Fibroblast of mammary gland (primary cell): Measurements from ENCODE around the gene SBDS.

Experiments used
- DNase-seq: peaks from one replicate; pipeline ENCODE4 v3.0.0-alpha.2; 2010; ENCODE audit warnings: low read depth
- H3K4me3 ChIP-seq: 2 replicates; pipeline ENCODE4 v1.5.1; 2011; ENCODE audit warnings: low read depth, mild to moderate bottlenecking, low read length, moderate library complexity; ENCODE audit not compliant: control insufficient read depth
- TF ChIP-seq, protein P1 (sequence below): conservative IDR thresholded peaks from 2 replicates; pipeline ENCODE4 v1.5.1; 2011; ENCODE audit warnings: low read depth, low read length, inconsistent platforms; ENCODE audit not compliant: control insufficient read depth, insufficient read depth

SBDS gene

DNA sequence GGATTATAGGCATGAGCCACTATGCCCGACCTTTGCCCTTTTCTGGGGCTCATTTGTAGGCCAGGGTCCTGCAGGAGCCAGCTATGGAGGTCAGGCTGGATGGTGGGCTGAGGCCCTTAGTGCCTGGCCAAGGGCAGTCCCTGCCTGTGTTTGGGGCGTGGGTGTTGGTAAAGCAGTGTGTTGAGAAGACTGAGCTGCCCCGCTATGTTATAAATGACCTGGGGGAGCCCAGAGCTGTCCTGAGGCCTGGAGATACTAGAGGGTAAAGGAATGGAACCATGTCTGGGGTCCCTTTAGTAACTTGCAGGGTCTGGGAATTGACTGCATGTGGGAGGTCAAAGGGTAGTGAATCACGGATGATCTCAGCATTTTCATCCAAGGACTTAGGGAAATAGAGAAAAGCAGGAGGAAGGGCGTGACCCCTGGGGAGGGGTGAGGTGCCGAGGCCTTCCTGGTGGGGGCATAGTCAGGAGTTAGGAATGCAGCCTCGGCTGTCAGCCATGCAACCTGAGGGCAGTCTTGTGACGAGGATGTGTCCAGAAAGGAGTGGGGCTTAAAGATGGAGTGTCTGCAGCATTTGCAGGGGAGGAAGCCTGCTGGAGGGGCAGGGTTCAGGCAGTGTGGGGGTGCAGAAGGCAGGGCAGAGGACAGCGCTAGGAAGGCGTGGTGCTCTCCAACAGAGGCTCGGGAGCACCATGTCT is 42.9 kb downstream of the SBDS start:
- no peak overlapping the region for H3K4me3 ChIP-seq
- TF ChIP-seq, protein P1, sequence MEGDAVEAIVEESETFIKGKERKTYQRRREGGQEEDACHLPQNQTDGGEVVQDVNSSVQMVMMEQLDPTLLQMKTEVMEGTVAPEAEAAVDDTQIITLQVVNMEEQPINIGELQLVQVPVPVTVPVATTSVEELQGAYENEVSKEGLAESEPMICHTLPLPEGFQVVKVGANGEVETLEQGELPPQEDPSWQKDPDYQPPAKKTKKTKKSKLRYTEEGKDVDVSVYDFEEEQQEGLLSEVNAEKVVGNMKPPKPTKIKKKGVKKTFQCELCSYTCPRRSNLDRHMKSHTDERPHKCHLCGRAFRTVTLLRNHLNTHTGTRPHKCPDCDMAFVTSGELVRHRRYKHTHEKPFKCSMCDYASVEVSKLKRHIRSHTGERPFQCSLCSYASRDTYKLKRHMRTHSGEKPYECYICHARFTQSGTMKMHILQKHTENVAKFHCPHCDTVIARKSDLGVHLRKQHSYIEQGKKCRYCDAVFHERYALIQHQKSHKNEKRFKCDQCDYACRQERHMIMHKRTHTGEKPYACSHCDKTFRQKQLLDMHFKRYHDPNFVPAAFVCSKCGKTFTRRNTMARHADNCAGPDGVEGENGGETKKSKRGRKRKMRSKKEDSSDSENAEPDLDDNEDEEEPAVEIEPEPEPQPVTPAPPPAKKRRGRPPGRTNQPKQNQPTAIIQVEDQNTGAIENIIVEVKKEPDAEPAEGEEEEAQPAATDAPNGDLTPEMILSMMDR = no peak
- DNase-seq = peak; percentile 83

GRCh38 chr7:66950763-66951162 is 44.6 kb downstream of the SBDS start:
- TF ChIP-seq, protein P1 = peak; percentile 12
- H3K4me3 ChIP-seq = no peak overlapping the region
- peak; percentile 81 for DNase-seq

- TF ChIP-seq, protein P1 = no peak
- H3K4me3 ChIP-seq = no peak overlapping the region
- peak; percentile 12 for DNase-seq
These were observed 45.1 kb downstream of the SBDS start for GRCh38 chr7:66950311-66950710.

DNA sequence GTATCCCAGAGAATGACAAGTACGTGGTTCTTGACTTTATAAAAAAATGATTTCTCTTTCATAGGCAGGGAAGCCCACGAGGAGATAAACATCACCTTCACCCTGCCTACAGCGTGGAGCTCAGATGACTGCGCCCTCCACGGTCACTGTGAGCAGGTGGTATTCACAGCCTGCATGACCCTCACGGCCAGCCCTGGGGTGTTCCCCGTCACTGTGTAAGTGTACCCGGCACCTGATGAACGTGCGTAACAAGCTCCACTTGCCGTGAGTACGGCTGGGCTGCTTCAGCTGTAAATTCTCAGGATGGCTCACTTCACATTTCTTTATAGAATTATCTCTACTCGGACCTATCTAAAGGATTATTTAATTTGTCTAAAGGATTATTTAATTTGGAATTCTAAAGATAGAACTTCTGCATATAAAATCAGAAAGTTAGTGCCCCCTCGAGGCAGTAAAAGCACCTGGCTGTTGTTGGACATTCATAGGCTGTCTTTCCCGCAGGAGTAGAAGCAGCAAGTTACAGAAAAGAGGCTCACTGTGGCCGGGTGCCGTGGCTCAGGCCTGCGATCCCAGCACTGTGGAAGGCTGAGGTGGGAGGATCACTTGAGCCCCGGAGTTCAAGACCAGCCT is 46.8 kb downstream of the SBDS start:
- TF ChIP-seq, protein P1 = no peak
- H3K4me3 ChIP-seq = no peak overlapping the region

GRCh38 chr7:66946545-66946944 is 48.8 kb downstream of the SBDS start:
- DNase-seq = no peak
- TF ChIP-seq, protein P1 = no peak
- no peak overlapping the region for H3K4me3 ChIP-seq

More for the DNA sequence above, 46.8 kb downstream of the SBDS start:
- no peak for DNase-seq

DNA sequence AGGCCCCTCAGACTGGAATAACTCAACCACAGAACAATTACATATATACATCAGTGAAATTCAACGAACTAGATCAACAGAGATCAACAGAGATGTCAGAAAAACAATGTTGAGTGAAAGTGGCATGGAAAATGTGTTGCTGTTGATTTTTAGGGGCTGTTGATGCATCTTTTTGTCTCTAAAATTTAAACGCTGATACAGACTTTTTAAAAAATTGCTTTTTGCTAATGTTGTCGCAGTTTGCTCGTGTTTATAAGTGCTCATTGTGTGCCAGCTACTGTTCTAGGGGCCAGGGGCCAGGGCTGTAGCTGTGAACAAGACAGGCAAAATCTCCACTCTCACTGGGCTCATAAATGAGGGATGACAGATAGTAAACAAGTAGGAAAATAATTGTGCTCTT is 56.1 kb downstream of the SBDS start:
- TF ChIP-seq, protein P1 = no peak
- H3K4me3 ChIP-seq = no peak overlapping the region
- no peak for DNase-seq

DNA sequence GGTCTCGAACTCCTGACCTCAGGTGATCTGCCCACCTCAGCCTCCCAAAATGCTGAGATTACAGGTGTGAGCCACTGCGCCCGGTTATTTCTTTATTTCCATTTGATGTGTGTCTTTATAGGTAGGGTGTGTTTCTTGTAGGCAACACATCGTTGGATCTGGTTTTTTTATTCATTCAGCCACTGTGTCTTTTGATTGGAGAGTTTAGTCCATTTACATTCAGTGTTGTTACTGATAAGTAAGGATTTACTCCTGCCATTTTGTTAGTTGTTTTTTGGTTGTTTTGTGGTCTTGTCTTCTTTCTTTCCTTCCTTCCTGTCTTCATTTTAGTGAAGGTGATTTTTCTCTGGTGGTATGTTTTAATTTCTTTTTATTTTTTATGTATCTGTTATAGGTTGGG is 57.4 kb downstream of the SBDS start:
- TF ChIP-seq, protein P1 = no peak
- no peak for DNase-seq

More for the DNA sequence above, 57.4 kb downstream of the SBDS start:
- H3K4me3 ChIP-seq = no peak overlapping the region
